Measurements from ENCODE around the gene MKLN1.
"Not testable (repeated sequence)": the region's sequence is repeated elsewhere in the genome, so short reads cannot be mapped to it uniquely, and the experiment has no call there.

Gene MKLN1

DNA sequence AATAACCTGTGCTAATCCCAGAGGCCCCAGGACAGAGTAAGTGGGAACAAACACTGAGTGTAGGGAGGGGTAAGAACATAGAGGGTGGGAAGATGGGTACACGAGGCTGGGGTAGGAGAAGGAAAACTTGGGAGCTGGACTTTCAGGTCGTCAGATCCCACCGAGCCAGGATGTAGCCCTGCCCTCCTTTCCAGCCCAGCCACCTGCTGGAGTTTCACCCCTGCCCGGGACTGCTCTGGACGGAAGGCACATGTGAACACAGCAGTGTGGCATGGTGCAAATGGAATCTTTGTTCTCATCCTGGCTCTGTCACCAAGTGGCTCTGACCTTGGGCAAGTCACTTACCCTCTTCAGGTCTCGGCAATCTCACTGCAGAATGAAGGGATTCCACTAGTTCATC lies 176.0 kb downstream of the MKLN1 start:
- no peak for DNase-seq

DNA sequence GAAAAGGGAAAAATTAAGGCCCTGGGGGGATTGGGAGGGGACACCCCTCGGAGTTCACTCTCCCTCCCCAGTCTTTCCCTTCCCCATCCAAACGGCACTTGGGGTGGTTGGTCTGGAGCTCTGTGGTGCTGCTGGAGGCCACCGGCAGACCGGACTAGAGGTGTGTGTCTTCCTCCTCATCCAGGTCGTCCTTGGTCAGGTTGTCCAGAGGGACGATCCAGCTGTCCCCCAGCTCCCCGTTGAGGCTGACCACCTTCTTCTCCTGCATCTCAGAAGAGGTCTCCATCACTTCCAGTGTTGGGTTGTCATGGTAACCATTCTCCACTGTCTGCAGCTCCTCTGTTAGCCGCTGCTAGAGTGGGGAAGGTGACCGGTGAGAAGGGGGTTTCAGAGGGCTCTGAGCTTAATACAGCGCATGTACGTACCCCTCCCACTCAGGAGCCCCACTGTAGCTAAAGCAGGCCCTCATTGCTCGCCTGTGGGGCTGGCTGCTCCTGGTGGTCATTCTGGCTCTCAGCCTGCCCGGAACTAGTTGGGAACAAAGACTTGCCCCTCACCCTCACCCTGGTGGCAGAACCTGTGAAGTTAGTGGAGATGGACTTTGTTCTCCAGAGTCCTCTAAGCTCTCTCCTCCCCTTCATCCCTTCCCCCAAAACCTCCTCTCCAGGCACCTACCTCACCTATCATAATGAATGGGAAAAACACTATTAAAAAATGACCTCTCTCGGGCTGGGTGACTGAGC lies 176.7 kb downstream of the MKLN1 start:
- peak; percentile 28 for DNase-seq

DNA sequence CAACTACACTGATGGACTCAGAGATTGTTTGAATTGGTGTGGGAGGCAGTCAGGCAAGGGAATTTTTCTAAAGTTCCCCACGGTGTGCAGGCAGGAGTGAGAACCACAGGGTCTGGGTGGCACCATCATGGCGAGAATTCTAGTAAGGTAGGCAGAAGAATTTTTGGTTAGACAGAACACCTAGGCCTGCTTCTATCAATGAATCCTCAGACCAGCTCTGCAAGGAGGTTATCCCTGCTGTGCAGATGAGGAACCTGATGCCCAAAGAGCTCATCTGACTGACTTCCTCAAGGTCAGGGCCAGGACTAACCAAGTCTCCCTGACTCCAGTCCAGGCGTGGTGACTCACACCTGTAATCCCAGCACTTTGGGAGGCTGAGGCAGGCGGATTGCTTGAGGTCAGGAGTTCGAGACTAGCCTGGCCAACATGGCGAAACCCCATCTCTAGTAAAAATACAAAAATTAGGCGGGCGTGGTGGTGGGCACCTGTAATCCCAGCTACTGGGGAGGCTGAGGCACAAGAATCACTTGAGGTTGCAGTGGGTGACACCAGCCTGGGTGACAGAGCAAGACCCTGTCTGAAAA lies 177.5 kb downstream of the MKLN1 start:
- not testable (repeated sequence) for DNase-seq

DNA sequence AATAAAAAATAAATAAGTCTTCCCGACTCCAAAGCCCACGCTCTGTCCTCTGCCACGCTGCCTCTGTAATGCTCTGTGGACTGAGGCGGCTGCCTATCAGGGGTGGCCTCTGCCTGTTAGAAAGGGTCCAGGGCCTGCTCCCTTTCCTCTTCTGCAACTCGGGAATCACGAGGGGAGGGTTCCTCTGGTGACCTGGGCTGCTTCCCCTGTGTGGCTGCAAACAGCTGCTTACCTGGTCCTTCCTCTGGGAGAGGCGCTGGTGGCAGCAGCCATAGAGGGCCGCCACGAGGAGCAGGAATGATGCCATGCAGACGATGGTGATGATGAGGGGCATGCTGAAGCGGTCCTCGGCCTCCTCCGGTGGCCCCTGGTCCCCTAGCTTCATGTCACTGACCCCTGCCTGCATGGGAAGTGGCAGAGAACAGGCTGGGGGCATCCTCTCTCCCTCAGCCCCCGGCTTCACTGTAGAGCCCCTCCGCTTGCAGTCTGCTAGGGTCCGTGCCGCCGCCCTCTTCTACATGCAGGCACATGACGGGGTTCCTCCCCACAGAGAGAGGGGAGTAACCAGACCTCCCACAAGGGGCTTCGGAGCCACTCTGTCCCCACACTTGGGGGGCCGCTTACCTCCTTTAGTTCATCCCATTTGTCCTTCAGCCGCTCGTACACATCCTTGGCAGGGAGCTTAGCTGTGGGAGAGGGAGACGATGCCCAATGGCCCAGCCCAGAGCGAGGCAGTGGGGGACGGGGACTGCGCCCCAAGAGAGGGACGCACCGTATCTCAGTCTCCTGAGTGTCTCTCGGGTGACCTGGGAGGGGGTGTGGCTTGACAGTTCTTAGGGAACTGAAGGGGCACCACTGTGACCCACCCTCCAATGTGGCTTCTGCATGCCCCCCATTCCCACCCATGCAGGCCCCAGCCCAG lies 178.2 kb downstream of the MKLN1 start:
- no peak for DNase-seq

DNA sequence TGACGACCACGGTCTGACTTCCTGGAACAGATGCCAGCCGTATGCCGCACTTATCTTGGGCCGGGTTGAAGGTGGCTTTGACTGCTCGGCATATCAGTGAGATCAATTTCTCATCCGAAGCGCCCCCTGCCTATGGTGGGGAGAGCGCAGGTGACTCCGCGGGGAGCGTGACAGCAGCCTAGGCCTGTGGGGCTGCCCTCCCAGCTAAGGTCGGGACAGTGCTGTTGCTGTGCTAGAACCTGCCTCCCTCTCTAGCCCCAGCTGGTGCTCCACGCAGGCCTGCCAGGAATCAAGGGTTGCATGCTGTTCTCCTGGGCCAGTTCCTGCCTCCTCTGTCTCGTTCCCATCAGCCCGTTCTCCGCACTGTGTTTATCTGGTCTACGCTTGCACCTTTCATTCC lies 178.9 kb downstream of the MKLN1 start:
- DNase-seq: no peak

DNA sequence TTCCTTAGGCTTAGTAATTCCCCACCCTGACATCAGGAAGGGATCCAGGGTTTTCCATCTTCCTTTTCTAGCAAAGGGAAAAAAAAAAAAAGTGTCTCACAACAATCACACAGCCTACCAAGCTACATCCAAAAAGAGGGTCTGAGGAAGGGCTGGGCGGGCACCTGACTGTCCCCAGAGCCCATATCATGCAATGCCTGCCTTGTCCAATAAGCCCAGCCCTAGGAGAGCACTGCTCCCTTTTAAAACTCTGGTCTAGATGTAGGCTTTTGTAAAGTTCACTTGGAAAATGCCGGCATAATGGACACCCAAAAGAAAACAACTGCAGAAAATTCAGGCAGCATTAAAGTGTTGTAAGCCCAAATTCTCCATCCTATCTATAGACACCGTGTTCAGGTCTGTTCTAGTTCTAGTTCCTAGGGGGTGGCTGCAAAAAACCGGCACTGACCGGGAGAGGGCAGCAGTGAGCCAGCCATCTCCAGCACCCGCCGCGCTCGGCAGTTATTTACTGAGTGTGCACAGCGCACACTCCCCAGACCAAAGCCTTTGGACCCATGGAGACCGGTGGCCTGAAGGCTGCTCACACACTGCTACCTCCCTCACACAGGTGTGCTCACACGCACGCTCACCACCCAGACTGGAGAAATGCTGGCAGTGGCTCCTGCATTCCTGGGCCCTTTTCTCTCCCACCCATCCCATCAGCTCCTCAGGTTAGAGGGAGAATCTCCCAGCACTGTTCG lies 180.1 kb downstream of the MKLN1 start:
- peak; percentile 86 for DNase-seq

DNA sequence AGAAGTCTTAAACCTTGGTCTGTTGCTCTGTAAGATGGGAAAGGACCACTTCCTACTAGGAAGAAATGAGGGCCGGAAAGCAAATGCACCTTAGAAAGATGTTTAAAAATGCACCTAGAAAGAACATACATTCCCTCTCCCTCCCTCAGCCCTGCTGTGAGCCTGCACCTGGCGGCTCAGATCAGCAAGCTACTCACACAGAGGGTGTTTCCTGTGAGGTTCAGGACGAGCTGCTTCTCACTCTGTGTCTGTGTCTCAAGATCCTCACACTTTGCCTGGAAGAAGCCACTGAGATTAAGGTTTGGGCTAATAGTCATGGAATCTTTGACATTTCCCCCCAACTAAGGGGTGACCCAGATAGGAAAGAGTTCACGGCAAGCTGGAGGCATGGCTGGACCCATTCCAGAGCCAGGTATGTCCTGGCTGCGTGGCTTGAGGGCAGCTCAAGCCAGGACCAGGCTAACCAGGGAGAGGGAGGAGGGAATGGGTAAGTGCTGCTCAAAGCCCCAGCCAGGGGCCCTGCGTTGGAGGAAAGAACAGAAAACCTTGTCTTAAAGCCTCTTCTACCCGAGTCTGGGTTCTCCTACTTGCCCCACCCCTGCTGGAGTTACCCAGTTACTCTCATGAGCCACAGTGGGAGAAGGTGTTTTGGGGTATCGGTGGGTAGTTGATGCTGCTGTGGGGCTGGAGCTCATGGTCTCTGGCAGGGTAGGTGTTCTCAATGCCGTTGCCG lies 181.2 kb downstream of the MKLN1 start:
- no peak for DNase-seq

DNA sequence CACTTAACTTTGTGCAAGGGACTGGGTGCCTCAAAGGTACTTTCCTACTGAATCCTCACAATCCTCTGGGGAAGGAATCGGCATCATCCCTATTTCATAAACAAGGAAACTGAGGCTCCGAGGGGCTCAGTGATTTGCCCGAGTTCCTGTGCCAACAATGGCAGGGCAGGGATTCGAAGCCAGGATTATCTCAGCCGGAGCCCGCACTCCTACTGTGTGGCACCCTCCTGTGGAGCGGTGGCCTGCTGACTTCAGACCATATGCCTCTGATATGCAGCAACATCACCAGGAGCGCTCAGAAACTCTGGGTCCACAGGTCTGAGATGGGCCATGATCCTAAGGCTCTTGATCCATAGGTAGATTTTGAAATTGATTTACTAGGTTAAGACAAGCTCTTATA lies 182.1 kb downstream of the MKLN1 start:
- no peak for DNase-seq

DNA sequence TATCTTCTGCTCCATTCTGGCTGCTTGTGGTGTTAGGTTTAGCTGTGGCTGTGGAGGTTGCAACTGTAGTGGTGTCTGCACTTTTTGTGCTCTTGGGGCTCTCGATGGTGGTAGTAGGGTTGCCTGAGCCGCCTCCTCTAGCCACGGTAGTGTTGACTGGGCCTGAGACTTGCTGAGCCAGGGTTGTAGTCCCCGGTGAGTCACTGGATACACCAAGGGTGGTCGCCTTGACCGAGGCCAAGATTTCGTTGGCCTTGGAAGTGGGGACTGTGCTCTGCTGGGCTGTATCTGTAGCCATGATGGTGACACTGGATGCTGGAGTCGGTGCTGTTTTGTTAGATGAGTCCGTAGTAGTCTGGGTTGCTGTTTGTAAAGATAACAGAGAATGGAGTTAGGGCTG lies 183.4 kb downstream of the MKLN1 start:
- DNase-seq: no peak

DNA sequence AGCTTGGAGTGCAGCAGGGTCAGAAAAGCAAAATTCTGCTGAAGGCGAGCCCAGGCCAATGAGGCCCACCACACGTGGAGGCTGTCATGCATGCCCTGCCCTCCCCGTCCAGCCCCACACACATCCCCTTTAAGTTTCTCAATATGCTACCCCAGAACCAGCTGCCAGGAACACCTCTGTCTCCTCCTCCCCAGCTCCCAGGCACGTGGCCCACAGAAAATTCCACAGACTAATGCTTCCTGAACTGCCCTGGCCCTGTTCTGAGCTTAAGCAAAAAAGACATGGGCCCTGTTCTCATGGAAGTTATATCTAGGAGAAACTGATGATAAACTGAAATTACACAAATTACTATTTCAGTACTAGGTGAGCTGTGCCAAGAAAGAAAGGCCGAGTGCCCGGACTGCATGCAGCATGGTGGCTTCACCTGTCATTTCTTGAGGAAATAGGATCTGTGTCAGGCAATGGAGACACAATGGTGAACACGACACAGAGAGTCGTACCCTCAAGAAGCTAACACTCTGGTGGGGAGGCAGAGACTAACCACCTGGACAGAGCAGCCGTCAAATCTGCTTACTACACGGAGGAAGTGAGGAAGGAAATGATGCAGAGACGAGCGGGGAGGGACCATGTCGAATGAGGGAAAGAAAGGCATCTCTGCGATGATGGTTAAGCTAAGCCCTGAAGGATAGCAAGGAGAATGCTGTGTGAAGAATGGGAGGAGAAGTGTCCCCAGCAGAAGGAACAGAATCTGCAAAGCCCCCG lies 184.3 kb downstream of the MKLN1 start:
- no peak for DNase-seq

DNA sequence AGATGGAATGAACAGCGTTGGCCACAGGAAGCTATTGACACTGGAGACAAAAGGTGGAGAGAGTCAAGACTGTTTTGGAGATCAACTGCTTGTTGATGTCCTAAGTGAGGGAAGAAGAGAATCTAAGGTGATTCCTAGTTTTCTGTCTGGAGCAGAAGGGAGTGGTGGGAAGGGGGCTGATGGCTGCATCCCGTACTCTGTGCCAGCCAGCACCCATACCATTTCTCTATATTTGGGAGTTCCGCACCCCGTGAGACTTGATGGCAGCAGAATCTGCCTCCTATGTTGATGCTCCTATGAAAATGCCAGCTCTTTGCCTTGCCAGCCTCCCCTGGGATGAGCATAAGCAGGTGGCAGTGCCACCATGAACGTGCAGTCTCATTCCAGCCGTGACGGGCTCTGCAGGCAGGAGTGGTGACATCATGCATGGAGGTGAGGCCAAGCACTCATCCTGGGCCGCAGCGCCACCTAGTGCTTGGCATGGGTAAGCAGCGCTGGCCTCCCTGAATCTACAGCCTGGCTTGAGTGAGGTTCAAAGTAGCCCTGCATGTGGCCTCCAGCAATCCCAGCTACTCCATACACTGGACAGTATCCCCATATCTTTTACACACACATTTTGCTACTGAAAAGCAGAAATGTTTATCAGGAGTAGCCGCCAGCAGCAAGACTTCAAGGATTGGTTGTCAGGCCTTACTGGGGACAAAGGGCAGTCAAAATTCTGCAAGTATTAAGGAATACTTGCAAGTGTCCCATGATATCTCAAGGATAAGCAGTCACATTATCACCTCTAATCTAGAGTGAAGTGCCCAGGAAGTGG lies 185.8 kb downstream of the MKLN1 start:
- DNase-seq: peak; percentile 87

DNA sequence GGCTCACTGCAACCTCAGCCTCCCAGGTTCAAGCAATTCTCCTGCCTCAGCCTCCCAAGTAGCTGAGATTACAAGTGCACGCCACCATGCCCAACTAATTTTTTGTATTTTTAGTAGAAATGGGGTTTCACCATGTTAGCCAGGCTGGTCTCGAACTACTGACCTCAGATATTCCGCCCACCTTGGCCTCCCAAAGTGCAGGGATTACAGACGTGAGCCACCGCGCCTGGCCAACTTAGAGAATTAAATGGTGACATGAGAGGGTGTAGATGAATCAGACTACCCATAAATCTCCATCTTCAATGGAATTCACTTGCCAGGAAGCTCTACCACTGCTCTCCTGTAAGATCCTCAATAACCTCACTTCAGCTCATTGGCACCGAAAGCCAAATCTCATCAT lies 187.8 kb downstream of the MKLN1 start:
- DNase-seq: not testable (repeated sequence)

DNA sequence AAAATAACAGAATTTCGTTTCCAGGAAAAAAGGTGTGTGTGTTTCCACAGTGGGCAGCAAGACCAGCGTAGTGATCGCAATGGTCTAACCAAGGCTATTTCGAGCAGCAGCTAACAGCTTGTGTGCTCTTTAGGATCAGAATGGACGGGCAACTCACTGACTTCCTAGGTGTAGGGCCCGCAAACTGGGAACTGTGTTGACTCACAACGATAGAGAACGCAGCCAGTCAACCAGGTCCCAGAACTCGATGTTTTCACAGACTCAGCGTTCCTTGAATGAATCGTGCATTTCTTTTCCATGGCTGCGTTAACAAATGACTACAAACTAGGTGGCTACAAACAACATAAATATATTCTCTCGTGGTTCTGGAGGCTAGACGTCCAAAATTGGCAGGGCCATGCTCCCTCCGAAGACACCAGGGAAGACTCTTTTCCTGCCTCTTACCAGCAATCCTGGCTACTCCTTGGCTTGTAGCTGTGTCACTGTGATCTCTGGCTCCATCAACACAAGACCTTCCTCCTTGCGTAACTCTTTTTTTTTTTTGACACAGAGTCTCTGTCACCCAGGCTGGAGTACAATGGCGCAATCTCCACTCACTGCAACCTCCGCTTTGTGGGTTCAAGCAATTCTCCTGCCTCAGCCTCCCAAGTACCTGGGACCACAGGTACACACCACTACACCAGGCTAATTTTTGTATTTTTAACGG lies 189.7 kb downstream of the MKLN1 start:
- DNase-seq: no peak

DNA sequence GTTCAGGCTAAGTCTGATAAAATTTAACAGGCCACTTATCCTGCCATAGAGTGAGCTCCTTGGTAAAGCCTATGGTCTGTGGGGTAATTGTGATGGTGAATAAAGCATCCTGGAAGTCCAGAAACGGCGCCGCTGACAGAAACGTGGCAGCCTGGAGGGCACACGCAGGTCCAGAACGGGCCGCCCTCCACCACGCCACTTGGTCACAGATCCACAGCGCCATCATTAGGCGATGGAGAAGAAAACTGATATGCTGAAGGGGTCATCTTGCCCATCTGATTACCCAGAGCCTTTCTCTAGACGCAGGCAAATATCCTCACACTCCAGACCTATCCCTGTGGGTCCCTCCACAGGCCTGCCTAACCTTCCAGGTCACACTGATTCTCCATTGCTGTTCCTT lies 190.9 kb downstream of the MKLN1 start:
- no peak for DNase-seq

DNA sequence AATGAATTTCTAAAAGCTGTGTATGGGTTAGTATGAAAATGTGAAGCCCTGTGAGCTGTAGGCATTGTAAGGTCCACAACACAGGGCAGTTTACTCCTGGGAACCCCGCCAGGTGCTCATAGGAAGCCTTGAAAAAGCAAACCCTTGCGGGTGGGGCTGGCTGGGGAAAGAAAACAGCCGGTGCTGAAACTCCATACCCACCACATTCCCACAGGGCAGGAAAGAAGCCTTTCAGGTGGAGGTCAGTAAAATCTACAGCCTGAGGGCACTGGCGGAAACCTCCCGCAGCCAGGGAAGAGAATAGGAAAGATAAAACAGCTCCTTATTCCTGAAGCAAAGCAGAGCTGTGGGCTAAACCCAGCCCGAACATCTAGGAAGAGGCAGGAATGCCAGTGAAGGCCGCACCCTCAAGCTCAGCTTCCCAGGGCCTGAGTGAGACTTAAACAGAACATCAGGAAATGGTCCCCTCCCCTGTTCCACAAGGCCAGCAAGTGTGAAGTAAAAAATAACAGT lies 194.0 kb downstream of the MKLN1 start:
- no peak for DNase-seq

DNA sequence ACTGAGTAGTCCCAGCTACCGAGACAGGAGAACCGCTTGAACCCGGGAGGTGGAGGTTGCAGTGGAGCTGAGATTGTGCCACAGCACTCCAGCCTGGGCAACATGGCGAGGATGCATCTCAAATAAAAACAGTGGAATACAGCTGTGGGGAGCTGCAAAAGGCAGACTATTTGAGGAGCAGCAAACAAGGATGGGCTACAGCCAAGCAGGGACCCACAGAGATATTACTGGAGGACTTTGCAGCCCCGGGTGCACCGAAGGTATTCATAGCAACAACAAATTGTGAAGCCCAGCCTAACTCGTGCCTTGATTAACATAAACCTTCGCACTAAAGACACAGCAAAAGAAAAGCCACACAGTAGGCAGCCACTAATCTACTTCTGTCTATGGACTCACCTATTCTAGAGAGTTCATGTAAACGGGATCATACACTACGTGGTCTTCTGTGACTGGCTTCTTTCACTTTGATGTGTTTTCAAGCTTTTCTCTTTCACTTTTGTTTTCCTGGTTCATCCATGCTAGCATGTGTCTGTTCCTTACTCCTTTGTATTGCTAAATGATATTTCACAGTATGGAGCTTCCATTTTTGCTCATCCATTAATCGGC lies 194.8 kb downstream of the MKLN1 start:
- DNase-seq: no peak

DNA sequence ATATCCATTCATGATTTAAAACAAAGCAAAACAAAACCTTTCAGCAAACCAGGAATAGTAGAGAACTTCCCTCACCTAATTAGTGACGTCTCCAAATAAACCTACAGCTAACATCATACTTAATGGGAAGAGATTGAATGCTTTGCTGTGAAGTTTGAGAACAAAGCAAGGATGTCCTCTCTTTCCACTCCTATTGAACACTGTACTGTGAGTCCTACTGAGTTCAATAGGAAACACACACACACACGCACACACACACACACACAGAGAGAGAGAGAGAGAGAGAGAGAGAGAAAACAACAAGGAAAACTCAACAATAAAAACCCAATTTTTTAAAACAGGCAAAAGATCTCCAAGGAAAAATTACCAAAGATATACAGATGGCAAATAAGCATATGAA lies 196.4 kb downstream of the MKLN1 start:
- no peak for DNase-seq

DNA sequence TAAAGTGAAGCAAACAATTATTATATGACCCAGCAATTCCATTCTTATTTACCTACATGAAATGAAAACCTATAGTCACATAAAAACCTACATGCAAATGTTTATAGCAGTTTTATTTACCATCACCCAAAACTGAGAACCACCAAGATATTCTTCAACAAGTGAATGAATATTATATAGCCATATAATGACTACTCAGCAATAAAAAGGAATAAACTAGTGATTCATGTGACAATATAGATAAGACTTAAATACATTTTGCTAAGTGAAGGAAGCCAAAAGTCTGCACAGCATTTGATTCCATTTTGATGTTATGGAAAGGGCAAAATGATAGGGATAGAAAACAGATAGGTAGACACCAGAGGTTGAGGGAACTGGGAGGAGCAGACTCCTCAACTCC lies 197.0 kb downstream of the MKLN1 start:
- no peak for DNase-seq

DNA sequence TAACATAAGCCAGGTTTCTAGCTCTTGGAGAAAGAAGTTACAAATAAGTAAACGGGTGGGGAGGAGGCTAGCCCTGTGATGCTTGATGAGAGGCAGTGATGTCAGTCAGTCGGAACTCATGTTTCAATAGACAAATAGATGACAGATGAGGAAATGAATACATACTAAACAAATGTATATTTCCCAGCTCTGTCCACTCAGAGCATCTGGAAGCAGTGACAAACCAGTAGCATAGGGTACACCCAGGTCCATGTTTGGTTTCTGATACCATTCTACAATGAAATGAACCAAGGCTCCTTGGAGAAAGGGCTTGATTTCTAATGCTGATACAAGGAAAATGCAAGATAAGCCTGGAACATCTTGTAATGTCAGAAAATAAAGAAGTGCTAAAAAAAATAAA lies 198.1 kb downstream of the MKLN1 start:
- no peak for DNase-seq

Data from retina (tissue), 1 donor.